ENCODE results near the gene RNF213. TPM values are rescaled to one million over a fixed set of nuclear protein-coding genes. Genes with fewer than 3 reads are reported as not detected.
"Not testable (repeated sequence)": the region's sequence is repeated elsewhere in the genome, so short reads cannot be mapped to it uniquely, and the experiment has no call there.

The RNF213 gene
- total RNA-seq, 4 donors from 2014 or later = 90.5 to 186 (median 142) TPM

GRCh38 chr17:80330276-80330675 is 69.6 kb downstream of the RNF213 start:
- no peak for DNase-seq
- H3K4me3 ChIP-seq = no peak overlapping the region
- H3K27me3 ChIP-seq = no peaks in the 10 kb centered on the region
- intact Hi-C loops (cut with DNase I; ENCODE audit: low total_unique reads) = no loop called here
- H3K4me1 ChIP-seq = no peaks in the 10 kb centered on the region
- H3K9me3 ChIP-seq = no peaks in the 10 kb centered on the region
- TF ChIP-seq POLR2A (IDR thresholded peaks at IDR 0.05) = no peak
- TF ChIP-seq CTCF (IDR thresholded peaks at IDR 0.05) = no peak
- H3K36me3 ChIP-seq = no peaks in the 10 kb centered on the region
- no peak overlapping the region for H3K27ac ChIP-seq

GRCh38 chr17:80330938-80331337 is 70.3 kb downstream of the RNF213 start:
- H3K27ac ChIP-seq; DNase-seq; intact Hi-C loops (cut with DNase I; ENCODE audit: low total_unique reads); H3K4me1 ChIP-seq; H3K27me3 ChIP-seq; H3K36me3 ChIP-seq; H3K4me3 ChIP-seq; H3K9me3 ChIP-seq: not testable (repeated sequence)

GRCh38 chr17:80331820-80332219 is 71.2 kb downstream of the RNF213 start:
- H3K27me3 ChIP-seq = no peaks in the 10 kb centered on the region
- H3K27ac ChIP-seq = no peak overlapping the region
- TF ChIP-seq CTCF (IDR thresholded peaks at IDR 0.05) (no peak), POLR2A (IDR thresholded peaks at IDR 0.05) (no peak)
- intact Hi-C loops (cut with DNase I; ENCODE audit: low total_unique reads) = no loop called here
- H3K4me3 ChIP-seq = no peak overlapping the region
- no peaks in the 10 kb centered on the region for H3K36me3 ChIP-seq
- no peaks in the 10 kb centered on the region for H3K9me3 ChIP-seq
- no peaks in the 10 kb centered on the region for H3K4me1 ChIP-seq
- no peak for DNase-seq

GRCh38 chr17:80337195-80337895 is 76.7 kb downstream of the RNF213 start:
- TF ChIP-seq CTCF (IDR thresholded peaks at IDR 0.05) = no peak
- TF ChIP-seq POLR2A (IDR thresholded peaks at IDR 0.05) = no peak
- no peak for DNase-seq
- H3K36me3 ChIP-seq = no peaks in the 10 kb centered on the region
- H3K4me3 ChIP-seq = no peak overlapping the region
- no peak overlapping the region for H3K27ac ChIP-seq
- no peaks in the 10 kb centered on the region for H3K27me3 ChIP-seq
- H3K9me3 ChIP-seq = no peaks in the 10 kb centered on the region
- H3K4me1 ChIP-seq = no peaks in the 10 kb centered on the region
- intact Hi-C loops (cut with DNase I; ENCODE audit: low total_unique reads) = no loop called here

- TF ChIP-seq POLR2A (IDR thresholded peaks at IDR 0.05) (no peak), CTCF (IDR thresholded peaks at IDR 0.05) (no peak)
- Histone ChIP-seq H3K4me1 (no peaks in the 10 kb centered on the region), H3K27ac (no peak overlapping the region), H3K9me3 (no peaks in the 10 kb centered on the region), H3K4me3 (no peak overlapping the region), H3K36me3 (no peaks in the 10 kb centered on the region), H3K27me3 (no peaks in the 10 kb centered on the region)
- intact Hi-C loops (cut with DNase I; ENCODE audit: low total_unique reads) = no loop called here
- no peak for DNase-seq
Measured at GRCh38 chr17:80339118-80339517, 78.5 kb downstream of the RNF213 start.
